BJ (cell line): ENCODE measurements around the gene C3orf20. TPM values are rescaled to one million over a fixed set of nuclear protein-coding genes. Genes with fewer than 3 reads are reported as not detected.
"Not testable (repeated sequence)": the region's sequence is repeated elsewhere in the genome, so short reads cannot be mapped to it uniquely, and the experiment has no call there.

Source experiments
- CTCF ChIA-PET: fragments of 350-600 bp; formaldehyde crosslinking; extraction: SDS; loops from one replicate; lab custom pipeline; 2021; ENCODE audit warnings: antibody characterized with exemption, inconsistent platforms; lab: Yijun Ruan, JAX
- POLR2A ChIA-PET: fragments of 300-600 bp; sonication (Branson Sonifier 250); formaldehyde crosslinking; extraction: SDS; loops from one replicate; lab custom pipeline; 2021; ENCODE audit warnings: antibody characterized with exemption; lab: Charles Lee
- DNase-seq: peaks from one replicate; pipeline ENCODE4 v3.0.0-alpha.2; 2011; ENCODE audit warnings: low read depth
- H3K27me3 ChIP-seq: 2 replicates; pipeline ENCODE4 v1.6.0; 2011; ENCODE audit warnings: low read length; ENCODE audit not compliant: control insufficient read depth, insufficient read depth
- H3K36me3 ChIP-seq: 2 replicates; pipeline ENCODE4 v1.5.1; 2011; ENCODE audit warnings: low read length; ENCODE audit not compliant: control insufficient read depth, insufficient read depth
- H3K4me3 ChIP-seq: 2 replicates; pipeline ENCODE4 v1.5.1; 2011; ENCODE audit warnings: low read depth, mild to moderate bottlenecking, control low read depth, low read length
- CTCF ChIP-seq: IDR thresholded peaks from 2 replicates; pipeline ENCODE4 v1.5.1; 2011; ENCODE audit warnings: low read depth, mild to moderate bottlenecking, control low read depth, inconsistent platforms, low read length, moderate library complexity; ENCODE audit not compliant: insufficient read depth
- polyA plus RNA-seq: library from polyadenylated mRNA; depleted of rRNA; stranded (reverse); fragments of >200 nt; gene quantifications from 2 replicates; pipeline ENCODE4 v1.2.3, GENCODE V29; 2011

The C3orf20 gene
- polyA plus RNA-seq, 1 experiment: not detected

- no peak overlapping the region for H3K4me3 ChIP-seq
- no peak for TF ChIP-seq CTCF
- peaks cover 15% of the 10 kb centered on the region for H3K27me3 ChIP-seq
- H3K36me3 ChIP-seq: no peaks in the 10 kb centered on the region
- ChIA-PET CTCF (no interaction called here), POLR2A (no interaction called here)
- DNase-seq: no peak
These were observed 131.8 kb downstream of the C3orf20 start for GRCh38 chr3:14806641-14807263.

GRCh38 chr3:14808025-14808424, 133.1 kb downstream of the C3orf20 start:
- no peak for TF ChIP-seq CTCF
- no peak for DNase-seq
- CTCF ChIA-PET: no interaction called here
- Histone ChIP-seq H3K4me3 (no peak overlapping the region), H3K36me3 (no peaks in the 10 kb centered on the region), H3K27me3 (peaks cover 21% of the 10 kb centered on the region)
- POLR2A ChIA-PET: no interaction called here

- POLR2A ChIA-PET: no interaction called here
- DNase-seq: no peak
- CTCF ChIA-PET: no interaction called here
These were observed 133.7 kb downstream of the C3orf20 start for GRCh38 chr3:14808502-14809266.

GRCh38 chr3:14809611-14810010, 134.7 kb downstream of the C3orf20 start:
- H3K4me3 ChIP-seq, CTCF ChIA-PET, POLR2A ChIA-PET, H3K36me3 ChIP-seq, DNase-seq: not testable (repeated sequence)
- H3K27me3 ChIP-seq: peaks cover 22% of the 10 kb centered on the region

More at GRCh38 chr3:14808502-14809266, 133.7 kb downstream of the C3orf20 start:
- no peak for TF ChIP-seq CTCF
- H3K27me3 ChIP-seq: peaks cover 22% of the 10 kb centered on the region
- no peak overlapping the region for H3K4me3 ChIP-seq
- no peaks in the 10 kb centered on the region for H3K36me3 ChIP-seq

- H3K36me3 ChIP-seq: no peaks in the 10 kb centered on the region
- POLR2A ChIA-PET: no interaction called here
- CTCF ChIA-PET: interaction anchor here (1.1 kb wide), 1 partner anchor 29 kb away, joined by 3 read pairs; no protein-coding TSS in a partner anchor
- TF ChIP-seq CTCF: no peak
- no peak for DNase-seq
- H3K4me3 ChIP-seq: no peak overlapping the region
- peaks cover 22% of the 10 kb centered on the region for H3K27me3 ChIP-seq
These were observed 135.3 kb downstream of the C3orf20 start for GRCh38 chr3:14810070-14810791.
